Measurements from ENCODE around the gene KCTD3.

DNA sequence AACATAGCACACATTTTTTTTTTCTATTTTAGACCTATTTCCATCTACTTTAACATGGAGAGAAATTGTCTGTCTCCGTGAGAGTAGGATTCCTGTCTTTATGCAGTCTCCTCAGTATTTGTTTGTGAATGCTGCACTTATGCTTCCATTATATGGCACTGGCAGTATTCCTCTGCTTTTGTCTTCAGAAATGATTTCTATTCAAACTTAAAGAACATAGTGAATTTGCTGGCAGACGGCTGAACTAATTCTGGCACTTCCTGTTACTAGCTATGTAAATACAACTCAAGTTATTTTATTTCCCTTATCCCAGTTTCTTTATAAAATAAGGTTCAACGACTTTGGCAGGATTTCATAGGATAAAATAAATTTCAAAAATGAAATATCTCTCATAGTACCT, 45.3 kb downstream of the KCTD3 start:
- TF ChIP-seq FOXM1 (IDR thresholded peaks at IDR 0.05; ENCODE audit: borderline replicate concordance): no peak
- no peak for TF ChIP-seq ELF4 (IDR thresholded peaks at IDR 0.05)
- no peak for TF ChIP-seq HDGF (IDR thresholded peaks at IDR 0.05; ENCODE audit: borderline replicate concordance)
- TF ChIP-seq SP1 (IDR thresholded peaks at IDR 0.05): no peak
- TF ChIP-seq FOXK2 (IDR thresholded peaks at IDR 0.05): no peak
- TF ChIP-seq NFRKB (IDR thresholded peaks at IDR 0.05): no peak
- TF ChIP-seq TARDBP (IDR thresholded peaks at IDR 0.05): no peak
- no peak for TF ChIP-seq L3MBTL2 (conservative IDR thresholded peaks at IDR 0.05)
- TF ChIP-seq PKNOX1 (IDR thresholded peaks at IDR 0.05): no peak
- TF ChIP-seq SUZ12 (IDR thresholded peaks at IDR 0.05): no peak
- no peak for TF ChIP-seq BHLHE40 (IDR thresholded peaks at IDR 0.05; ENCODE audit: borderline replicate concordance)
- no peak for TF ChIP-seq FOXA1 (IDR thresholded peaks at IDR 0.05)
- TF ChIP-seq ARNT (IDR thresholded peaks at IDR 0.05): no peak
